ENCODE data around the gene EDRF1. TPM values are rescaled to one million over a fixed set of nuclear protein-coding genes. Genes with fewer than 3 reads are reported as not detected.

The EDRF1 gene
- total and polyA plus RNA-seq, 2 of the 13 experiments (the other 11 are each of a cell fraction or from before 2014, with no cell fraction given) = 16.9 to 26.7 TPM

GRCh38 chr10:125757742-125758141 is 38.2 kb downstream of the EDRF1 start (continued):
- TF ChIP-seq TFDP1 (CRISPR knock-in tag; IDR thresholded peaks at IDR 0.05; ENCODE audit: borderline replicate concordance) = no peak

GRCh38 chr10:125761961-125762360 is 42.5 kb downstream of the EDRF1 start:
- DNase-seq (ENCODE audit: low spot score) (no peak), FAIRE-seq (no peak), ATAC-seq (no peak)
- ChIA-PET POLR2A (no interaction called here), CTCF (ENCODE audit: low intra/inter-chr PET ratio, low total read pairs) (no interaction called here)
- no peaks in the 10 kb centered on the region for H3K27me3 ChIP-seq (ENCODE audit: control insufficient read depth in 1 of 2, insufficient read depth in 2 of 2, low read length in 2 of 2)
- H3K79me2 ChIP-seq (ENCODE audit: insufficient read depth, low read length) = no peaks in the 10 kb centered on the region
- H2AFZ ChIP-seq (ENCODE audit: low read length) = no peak overlapping the region
- BruUV-seq (replicated peaks) = no TSS peak
- H3K9ac ChIP-seq (ENCODE audit: insufficient read depth, low read depth, low read length) = no peak overlapping the region
- H3K4me3 ChIP-seq (replicated peaks in 1 of 3; ENCODE audit: insufficient read depth in 1 of 3, low read depth in 2 of 3, low read length in 3 of 3) = no peak overlapping the region
- peaks cover 9 to 68% of the 10 kb centered on the region in 2 experiments for H3K36me3 ChIP-seq (replicated peaks in 1 of 2; ENCODE audit: control insufficient read depth in 1 of 2, insufficient read depth in 2 of 2, low read length in 2 of 2)
- H3K9me3 ChIP-seq (ENCODE audit: low read length) = no peaks in the 10 kb centered on the region
- no peak overlapping the region for H3K27ac ChIP-seq (ENCODE audit: extremely low read length, insufficient read depth, low read length)
- no peaks in the 10 kb centered on the region for H3K4me1 ChIP-seq (ENCODE audit: insufficient read depth, low read length)
- intact Hi-C loops (cut with micrococcal nuclease; ENCODE audit: unreplicated experiment) = no loop called here
- H4K20me1 ChIP-seq (ENCODE audit: insufficient read depth, low read length) = no peaks in the 10 kb centered on the region
- in situ Hi-C loops (cut with HindIII; ENCODE audit: extremely low pct_ligation_motif_present, low pct_unique_long_range_greater_than_20kb) = no loop called here
- WGBS (ENCODE audit: low lambda C conversion rate) = 100% methylated on average over 1 of the region's 1 CpG
- H3K4me2 ChIP-seq (ENCODE audit: low read depth, low read length) = no peak overlapping the region
- TF ChIP-seq ZNF556 (CRISPR knock-in tag; IDR thresholded peaks at IDR 0.05; ENCODE audit: borderline replicate concordance) = no peak
- TF ChIP-seq ZNF781 (CRISPR knock-in tag; IDR thresholded peaks at IDR 0.05; ENCODE audit: borderline replicate concordance, not compliant biosample characterization) = no peak
- TF ChIP-seq FOXP1 (IDR thresholded peaks at IDR 0.05) = no peak
- no peak for TF ChIP-seq FOXP1 (CRISPR knock-in tag; IDR thresholded peaks at IDR 0.05)
- no peak for TF ChIP-seq HOXA5 (CRISPR knock-in tag; IDR thresholded peaks at IDR 0.05)
- no peak for TF ChIP-seq TBX2 (CRISPR knock-in tag; IDR thresholded peaks at IDR 0.05; ENCODE audit: borderline replicate concordance)
- no peak for TF ChIP-seq EEA1 (CRISPR knock-in tag; IDR thresholded peaks at IDR 0.05; ENCODE audit: borderline replicate concordance)
- TF ChIP-seq ZC3H4 (CRISPR knock-in tag; IDR thresholded peaks at IDR 0.05; ENCODE audit: borderline replicate concordance) = no peak
- no peak for TF ChIP-seq ZNF710 (CRISPR knock-in tag; IDR thresholded peaks at IDR 0.05; ENCODE audit: borderline replicate concordance)
- TF ChIP-seq TEAD2 (CRISPR knock-in tag; IDR thresholded peaks at IDR 0.05) = no peak
- no peak for TF ChIP-seq PATZ1 (CRISPR knock-in tag; IDR thresholded peaks at IDR 0.05)
- TF ChIP-seq REST (IDR thresholded peaks at IDR 0.05; ENCODE audit: borderline replicate concordance in 1 of 2, low read depth in 1 of 2, low read length in 2 of 2) = no peak
- TF ChIP-seq ESRRA (CRISPR knock-in tag; IDR thresholded peaks at IDR 0.05; ENCODE audit: low read depth) = no peak
- TF ChIP-seq ZNF569 (CRISPR knock-in tag; IDR thresholded peaks at IDR 0.05; ENCODE audit: borderline replicate concordance) = no peak

All from HepG2 (cell line).